H1 (cell line): ENCODE results near the gene KDM2A. TPM values are rescaled to one million over a fixed set of nuclear protein-coding genes. Genes with fewer than 3 reads are reported as not detected.

Source experiments
- CTCF ChIA-PET: fragments of 300-600 bp; sonication (Branson Sonifier 250); formaldehyde crosslinking; loops from one replicate; lab custom pipeline; 2021; ENCODE audit not compliant: partially characterized antibody; lab: Charles Lee
- POLR2A ChIA-PET: fragments of 300-600 bp; sonication (Branson Sonifier 250); formaldehyde crosslinking; loops from one replicate; lab custom pipeline; 2021; ENCODE audit warnings: inconsistent platforms; ENCODE audit not compliant: partially characterized antibody; lab: Charles Lee
- DNase-seq, 2 experiments: peaks; one replicate each; pipeline versions ENCODE4 v3.0.0 to v3.0.0-alpha.2; 2010 to 2022; ENCODE audit warnings: low spot score in 2 of 2, low read depth in 1 of 2, mixed read lengths in 1 of 2
- FAIRE-seq: peaks from 2 replicates; lab custom pipeline; 2011; peaks lifted over from hg19 to GRCh38; lab: Jason Lieb, UNC
- H2AFZ ChIP-seq: 2 replicates; pipeline ENCODE4 v1.8.1; 2012; ENCODE audit warnings: low read length, inconsistent platforms
- H2AK5ac ChIP-seq: 2 replicates; pipeline ENCODE4 v1.6.1; 2013; ENCODE audit warnings: low read depth, low read length
- H2BK120ac ChIP-seq: replicated peaks from 2 replicates; pipeline ENCODE3; 2013; ENCODE audit warnings: low read depth, low read length, inconsistent platforms
- H2BK12ac ChIP-seq: 2 replicates; pipeline ENCODE4 v1.6.1; 2013; ENCODE audit warnings: low read depth, low read length
- H2BK15ac ChIP-seq: 2 replicates; pipeline ENCODE4 v1.6.1; 2013; ENCODE audit warnings: low read length
- H2BK20ac ChIP-seq: 2 replicates; pipeline ENCODE4 v1.6.1; 2013; ENCODE audit warnings: low read length
- H2BK5ac ChIP-seq: 2 replicates; pipeline ENCODE4 v1.6.1; 2013; ENCODE audit warnings: low read depth, low read length
- H3K14ac ChIP-seq: 2 replicates; pipeline ENCODE4 v1.6.1; 2013; ENCODE audit warnings: inconsistent platforms; ENCODE audit not compliant: insufficient read length
- H3K18ac ChIP-seq: 2 replicates; pipeline ENCODE4 v1.6.1; 2013; ENCODE audit warnings: low read length; ENCODE audit errors: extremely low read depth
- H3K23ac ChIP-seq: 2 replicates; pipeline ENCODE4 v1.6.1; 2013; ENCODE audit warnings: inconsistent platforms; ENCODE audit not compliant: insufficient read length
- H3K23me2 ChIP-seq: 2 replicates; pipeline ENCODE4 v1.6.1; 2013; ENCODE audit warnings: low read depth, low read length
- H3K27ac ChIP-seq: 2 replicates; pipeline ENCODE4 v1.6.1; 2011; ENCODE audit warnings: low read depth, low read length, inconsistent platforms
- H3K27me3 ChIP-seq, 4 experiments: replicated peaks in 1 of 4; 1 replicate in 1 of 4; 2 replicates in 3 of 4; pipeline versions ENCODE4 v1.6.1 to v1.8.1; 2011 to 2013; ENCODE audit warnings: low read length in 3 of 4, mild to moderate bottlenecking in 3 of 4, inconsistent platforms in 2 of 4, mixed read lengths in 2 of 4, moderate library complexity in 1 of 4; ENCODE audit not compliant: control insufficient read depth in 3 of 4, insufficient read depth in 3 of 4; ENCODE audit errors: extremely low read depth in 1 of 4
- H3K36me3 ChIP-seq, 4 experiments: 2 replicates each; pipeline versions ENCODE4 v1.6.1 to v1.8.1; 2011 to 2013; ENCODE audit warnings: mild to moderate bottlenecking in 4 of 4, low read length in 3 of 4, moderate library complexity in 2 of 4, control low read depth in 1 of 4, inconsistent platforms in 1 of 4; ENCODE audit not compliant: insufficient read depth in 4 of 4, control insufficient read depth in 2 of 4
- H3K4ac ChIP-seq: replicated peaks from 2 replicates; pipeline ENCODE3; 2013; ENCODE audit warnings: low read length, low read depth, mixed read lengths, inconsistent platforms; ENCODE audit not compliant: insufficient read length
- H3K4me1 ChIP-seq, 4 experiments: replicated peaks in 1 of 4; 1 replicate in 1 of 4; 2 replicates in 3 of 4; pipeline versions ENCODE4 v1.6.1 to v1.8.1; 2011 to 2013; ENCODE audit warnings: low read length in 3 of 4, inconsistent platforms in 2 of 4, mixed read lengths in 1 of 4; ENCODE audit not compliant: insufficient read depth in 4 of 4, control insufficient read depth in 3 of 4
- H3K4me2 ChIP-seq, 2 experiments: 2 replicates each; pipeline versions ENCODE4 v1.6.1 to v1.8.1; 2011 to 2013; ENCODE audit warnings: low read depth in 2 of 2, low read length in 2 of 2, control low read depth in 1 of 2, inconsistent platforms in 1 of 2, mild to moderate bottlenecking in 1 of 2; ENCODE audit not compliant: insufficient read depth in 1 of 2
- H3K4me3 ChIP-seq, 4 experiments: fragments of 200-600, 300-600 bp in 1 of 4; sonication (generic), shearing (Covaris generic), sonication (Bioruptor Twin) in 1 of 4; 2 replicates each; pipeline versions ENCODE4 v1.5.1 to v1.8.1; 2011 to 2016; ENCODE audit warnings: low read length in 4 of 4, low read depth in 3 of 4, control low read depth in 2 of 4, inconsistent platforms in 2 of 4, mild to moderate bottlenecking in 2 of 4, mixed read lengths in 1 of 4, moderate library complexity in 1 of 4; ENCODE audit not compliant: insufficient read depth in 2 of 4; ENCODE audit errors: extremely low read depth in 1 of 4
- H3K56ac ChIP-seq: replicated peaks from 2 replicates; pipeline ENCODE3; 2013; ENCODE audit warnings: low read depth, mild to moderate bottlenecking, mixed read lengths, low read length, inconsistent platforms; ENCODE audit not compliant: insufficient read length
- H3K79me1 ChIP-seq: 2 replicates; pipeline ENCODE4 v1.6.1; 2013; ENCODE audit warnings: low read depth, low read length, control low read depth
- H3K79me2 ChIP-seq, 2 experiments: 2 replicates each; pipeline versions ENCODE4 v1.6.1 to v1.8.1; 2012 to 2013; ENCODE audit warnings: low read length in 2 of 2, mild to moderate bottlenecking in 2 of 2, inconsistent platforms in 1 of 2; ENCODE audit not compliant: insufficient read depth in 2 of 2, control insufficient read depth in 1 of 2
- H3K9ac ChIP-seq, 4 experiments: replicated peaks in 1 of 4; 1 replicate in 1 of 4; 2 replicates in 3 of 4; pipeline versions ENCODE4 v1.6.1 to v1.8.1; 2011 to 2013; ENCODE audit warnings: low read depth in 3 of 4, low read length in 3 of 4, control low read depth in 2 of 4, mild to moderate bottlenecking in 2 of 4, moderate library complexity in 2 of 4, inconsistent platforms in 1 of 4; ENCODE audit errors: extremely low read depth in 1 of 4
- H3K9me3 ChIP-seq, 2 experiments: 2 replicates each; pipeline versions ENCODE4 v1.6.1 to v1.8.1; 2012 to 2013; ENCODE audit warnings: mild to moderate bottlenecking in 2 of 2, moderate library complexity in 2 of 2, control low read depth in 1 of 2, inconsistent platforms in 1 of 2, low read depth in 1 of 2, low read length in 1 of 2, mixed read lengths in 1 of 2; ENCODE audit not compliant: insufficient read depth in 2 of 2
- H4K20me1 ChIP-seq, 2 experiments: replicated peaks in 1 of 2; 2 replicates each; pipeline versions ENCODE3 to v1.8.1; 2011 to 2013; ENCODE audit warnings: inconsistent platforms in 2 of 2, low read length in 2 of 2, mild to moderate bottlenecking in 1 of 2; ENCODE audit not compliant: insufficient read depth in 2 of 2, control insufficient read depth in 1 of 2
- H4K5ac ChIP-seq: 2 replicates; pipeline ENCODE4 v1.6.1; 2013; ENCODE audit warnings: low read length, low read depth, mixed read lengths, inconsistent platforms; ENCODE audit not compliant: insufficient read length
- H4K8ac ChIP-seq: 2 replicates; pipeline ENCODE4 v1.8.0; 2013; ENCODE audit warnings: mild to moderate bottlenecking, moderate library complexity, low read length, inconsistent platforms; ENCODE audit not compliant: insufficient read depth; ENCODE audit errors: extremely low read depth
- H4K91ac ChIP-seq: replicated peaks from 2 replicates; pipeline ENCODE3; 2013; ENCODE audit warnings: low read length, mixed read lengths, inconsistent platforms; ENCODE audit not compliant: insufficient read length
- CEBPB ChIP-seq: IDR thresholded peaks from 2 replicates; pipeline ENCODE4 v1.6.1; 2012; ENCODE audit warnings: low read depth, low read length
- HDAC2 ChIP-seq, 2 experiments: fragments of 300-600 bp in 1 of 2; sonication (generic) in 1 of 2; IDR thresholded peaks; 2 replicates each; pipeline ENCODE4 v1.6.1; 2011 to 2012; ENCODE audit warnings: low read depth in 2 of 2, low read length in 2 of 2, mild to moderate bottlenecking in 2 of 2, moderate library complexity in 2 of 2, borderline replicate concordance in 1 of 2, inconsistent platforms in 1 of 2
- KDM4A ChIP-seq: IDR thresholded peaks from one replicate; pipeline ENCODE4 v1.7.1; 2012; ENCODE audit warnings: low read depth, mild to moderate bottlenecking, moderate library complexity, low read length, inconsistent platforms; ENCODE audit not compliant: severe bottlenecking
- NANOG ChIP-seq: IDR thresholded peaks from 2 replicates; pipeline ENCODE4 v1.6.1; 2011; ENCODE audit warnings: low read length, low read depth, mild to moderate bottlenecking, inconsistent platforms; ENCODE audit not compliant: insufficient read depth, poor library complexity, severe bottlenecking
- PHF8 ChIP-seq: fragments of 200-600 bp; sonication (generic); conservative IDR thresholded peaks from 2 replicates; pipeline ENCODE4 v1.7.1; 2012; ENCODE audit warnings: low read depth, mild to moderate bottlenecking, inconsistent platforms, low read length, moderate library complexity
- RBBP5 ChIP-seq: IDR thresholded peaks from 2 replicates; pipeline ENCODE4 v1.7.1; 2012; ENCODE audit warnings: low read depth, mild to moderate bottlenecking, inconsistent platforms, low read length, moderate library complexity, borderline replicate concordance
- RNF2 ChIP-seq: fragments of 200-900, 300-1000 bp; sonication (generic); IDR thresholded peaks from 2 replicates; pipeline ENCODE4 v1.7.1; 2016; ENCODE audit warnings: borderline replicate concordance, low read depth, mild to moderate bottlenecking, antibody characterized with exemption, low read length; ENCODE audit not compliant: poor library complexity, severe bottlenecking; ENCODE audit errors: missing control alignments
- SIN3A ChIP-seq, 2 experiments: IDR thresholded peaks in 1 of 2; conservative IDR thresholded peaks in 1 of 2; 2 replicates each; pipeline ENCODE4 v1.6.1; 2011 to 2012; ENCODE audit warnings: low read length in 2 of 2, improper control_type of control experiment in 1 of 2, low read depth in 1 of 2, mild to moderate bottlenecking in 1 of 2
- WGBS, 2 experiments: shearing (Covaris generic) in 1 of 2; methylation state at CpG; one replicate each; pipeline versions ENCODE4 v1.1.6 to v1.1.7; 2013 to 2015; ENCODE audit warnings: low lambda C conversion rate in 2 of 2, mixed read lengths in 2 of 2, inconsistent platforms in 1 of 2, low coverage in 1 of 2, missing lambda C conversion rate in 1 of 2; ENCODE audit not compliant: insufficient replicate concordance in 2 of 2, insufficient coverage in 1 of 2, insufficient read length in 1 of 2; ENCODE audit errors: extremely low coverage in 1 of 2, missing lambda C conversion rate in 1 of 2; 5-methylcytosine and 5-hydroxymethylcytosine counted together
- polyA plus RNA-seq, 7 experiments: library from polyadenylated mRNA; depleted of rRNA in 3 of 7; stranded (reverse) in 5 of 7; unstranded in 2 of 7; fragments of >200 nt in 5 of 7; fragments of 200-250 nt in 2 of 7; gene quantifications; 1 replicate in 5 of 7; 2 replicates in 1 of 7; 4 replicates in 1 of 7; pipeline versions ENCODE4 v1.2.1 to v1.2.3, GENCODE V29; 2011 to 2013; ENCODE audit warnings: missing spikeins in 2 of 7, mixed read lengths in 2 of 7
- total RNA-seq: library from RNA; stranded (reverse); fragmentation: NEBNext Ultra II Directional; extraction: Animal tissue kit (Norgen Biotek cat#: 25700); gene quantifications from 2 replicates; pipeline ENCODE4 v1.2.1, GENCODE V29; 2021

Gene KDM2A
- total and polyA plus RNA-seq, 2 of the 8 experiments (the other 6 are each of a cell fraction or from before 2014, with no cell fraction given): 55.4 to 66.2 TPM

DNA sequence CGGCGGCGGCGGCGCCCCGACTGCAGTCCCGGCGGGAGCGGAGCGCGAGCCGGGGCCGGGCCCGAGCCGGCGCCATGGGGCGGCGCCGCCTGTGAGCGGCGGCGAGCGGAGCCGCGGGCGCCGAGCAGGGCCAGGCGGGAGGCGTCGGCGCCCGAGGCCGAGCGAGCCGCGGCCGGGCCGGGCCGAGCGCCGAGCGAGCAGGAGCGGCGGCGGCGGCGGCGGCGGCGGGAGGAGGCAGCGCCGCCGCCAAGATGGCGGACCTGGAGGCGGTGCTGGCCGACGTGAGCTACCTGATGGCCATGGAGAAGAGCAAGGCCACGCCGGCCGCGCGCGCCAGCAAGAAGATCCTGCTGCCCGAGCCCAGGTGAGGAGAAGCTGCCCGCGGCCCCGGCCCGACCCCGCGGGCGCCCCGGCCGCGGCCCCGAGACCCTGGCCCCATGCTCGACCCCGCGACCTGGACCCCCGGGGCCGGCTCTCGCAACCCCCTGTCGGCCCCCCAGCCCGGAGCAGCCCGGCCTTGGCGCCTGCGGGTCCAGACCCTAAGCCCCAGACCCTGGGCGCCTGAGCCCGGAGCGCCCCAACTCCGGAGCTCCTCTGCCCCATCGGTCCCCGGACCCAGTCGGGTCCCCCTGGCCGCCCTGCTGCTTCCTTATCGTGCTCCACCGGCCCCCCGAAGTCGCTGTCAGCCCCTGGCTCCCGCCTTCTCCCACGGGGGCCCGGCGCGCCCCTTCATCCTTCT is 147.6 kb downstream of the KDM2A start, which contains the start of gene GRK2:
TSS of gene GRK2 (plus strand) at position 25 of the 739 bp plus-strand sequence. CDS start at position 252, 227 bp downstream.
- DNase-seq (no peak), FAIRE-seq (no peak)
- Histone ChIP-seq H2AFZ (no peak within 1 kb of the TSS), H3K27me3 (peaks cover 0 to 3% (median 0%) of the 10 kb centered on the region in 4 experiments; a peak in 4 of 7 replicates), H3K79me2 (peaks cover 0 to 43% of the 10 kb centered on the region in 2 experiments; a peak in 3 of 4 replicates), H3K36me3 (peaks cover 0 to 3% (median 0%) of the 10 kb centered on the region in 4 experiments; a peak in 2 of 8 replicates), H3K23ac (no peak within 1 kb of the TSS), H2BK5ac (peak within 1 kb of the TSS; percentile 52; the same call in 1 of the 2 replicates), H4K20me1 (peaks cover 11 to 22% of the 10 kb centered on the region in 2 experiments), H2BK12ac (0 out of 2 replicates have a peak within 1 kb of the TSS, but pooled peaks have one; percentile 71), H4K5ac (no peak within 1 kb of the TSS), H3K56ac (no peak within 1 kb of the TSS), H2AK5ac (peak within 1 kb of the TSS; percentile 10; the same call in 1 of the 2 replicates), H3K4me3 (peak within 1 kb of the TSS; percentile 59 to 90 (median 74)), H3K9ac (peak within 1 kb of the TSS in 3 of 4 experiments; percentile 9 to 93 (median 33); a peak in 5 of 7 replicates), H3K14ac (no peak within 1 kb of the TSS), H3K4me1 (peaks cover 8 to 43% (median 36%) of the 10 kb centered on the region in 4 experiments), H4K8ac (peak within 1 kb of the TSS; percentile 93), H3K23me2 (peaks cover 4% of the 10 kb centered on the region), H3K4ac (peak within 1 kb of the TSS; percentile 57), H3K4me2 (peak within 1 kb of the TSS; percentile 73 to 87), H2BK15ac (peak within 1 kb of the TSS; percentile 75; the same call in 1 of the 2 replicates), H3K9me3 (no peaks in the 10 kb centered on the region), H2BK120ac (peak within 1 kb of the TSS; percentile 48), H3K27ac (no peak within 1 kb of the TSS), H4K91ac (no peak within 1 kb of the TSS), H3K18ac (peak within 1 kb of the TSS; percentile 52), H2BK20ac (0 out of 2 replicates have a peak within 1 kb of the TSS, but pooled peaks have one; percentile 21), H3K79me1 (peaks cover 8% of the 10 kb centered on the region; the same call in 1 of the 2 replicates)
- ChIA-PET CTCF (interaction anchor here (0.7 to 13.0 kb wide), 10 partner anchors 11 to 115 kb away, joined by 3 to 186 read pairs (median 4); no protein-coding TSS in a partner anchor), POLR2A (interaction anchor here (1.0 to 2.0 kb wide), 6 partner anchors 9 to 57 kb away, joined by 3 to 15 read pairs (median 4); partner anchors contain the start of gene ANKRD13D)
- 2% methylated on average over 25 of the region's 103 CpGs; no CpG with 5 or more reads in 1 of the 2 experiments for WGBS, 2 experiments
- 0 out of 4 replicates have a peak, but pooled peaks of 1 of the 2 experiments have one; percentile 6 for TF ChIP-seq SIN3A (conservative IDR thresholded peaks at IDR 0.05 in 1 of 2, IDR thresholded peaks at IDR 0.05 in 1 of 2; ENCODE audit: low read depth in 1 of 2, low read length in 2 of 2)
- peak; percentile 57 for TF ChIP-seq KDM4A
- no peak for TF ChIP-seq NANOG
- no peak for TF ChIP-seq CEBPB
- TF ChIP-seq RBBP5: no peak; the same call in 1 of the 2 replicates
- TF ChIP-seq RNF2: no peak
- 0 out of 4 replicates have a peak, but pooled peaks of 1 of the 2 experiments have one; percentile 47 for TF ChIP-seq HDAC2 (IDR thresholded peaks at IDR 0.05; ENCODE audit: borderline replicate concordance in 1 of 2, low read depth in 2 of 2, low read length in 2 of 2)
- 0 out of 2 replicates have a peak, but pooled peaks have one; percentile 47 for TF ChIP-seq PHF8
